Glutamatergic neuron (in vitro differentiated cells): Measurements from ENCODE around the gene PLCL2. TPM values are rescaled to one million over a fixed set of nuclear protein-coding genes. Genes with fewer than 3 reads are reported as not detected.
A peak's percentile ranks its signal among the peaks of the same experiment; 100 is the strongest.

Experiments used
- DNase-seq: peaks from one replicate; pipeline ENCODE4 v3.0.0; 2022
- H3K27ac Mint-ChIP-seq: one replicate; pipeline ENCODE4 v1.8.0; 2020; ENCODE audit warnings: mild to moderate bottlenecking, mixed read lengths, inconsistent platforms; ENCODE audit not compliant: unreplicated experiment
- H3K27me3 Mint-ChIP-seq: one replicate; pipeline ENCODE4 v1.8.0; 2020; ENCODE audit warnings: mild to moderate bottlenecking, moderate library complexity, mixed read lengths, inconsistent platforms; ENCODE audit not compliant: unreplicated experiment
- H3K36me3 Mint-ChIP-seq: one replicate; pipeline ENCODE4 v1.8.0; 2020; ENCODE audit warnings: mild to moderate bottlenecking, mixed read lengths, inconsistent platforms; ENCODE audit not compliant: unreplicated experiment
- H3K4me1 Mint-ChIP-seq: one replicate; pipeline ENCODE4 v1.8.0; 2020; ENCODE audit warnings: mild to moderate bottlenecking, low read depth, mixed read lengths, inconsistent platforms; ENCODE audit not compliant: unreplicated experiment
- H3K4me3 Mint-ChIP-seq: one replicate; pipeline ENCODE4 v1.8.0; 2020; ENCODE audit warnings: mild to moderate bottlenecking, mixed read lengths, inconsistent platforms; ENCODE audit not compliant: unreplicated experiment
- H3K9me3 Mint-ChIP-seq: one replicate; pipeline ENCODE4 v1.8.0; 2020; ENCODE audit warnings: mild to moderate bottlenecking, moderate library complexity, mixed read lengths, inconsistent platforms; ENCODE audit not compliant: unreplicated experiment
- CTCF ChIP-seq: fragments of 200-600 bp; sonication (generic); IDR thresholded peaks from one replicate; pipeline ENCODE4 v1.5.0; 2021; ENCODE audit not compliant: partially characterized antibody, unreplicated experiment
- total RNA-seq: library from RNA; stranded (reverse); fragmentation: NEBNext Ultra II Directional; extraction: Animal tissue kit (Norgen Biotek cat#: 25700); gene quantifications from one replicate; pipeline ENCODE4 v1.2.1, GENCODE V29; 2021; ENCODE audit not compliant: unreplicated experiment

The PLCL2 gene
- total RNA-seq, 1 donor from 2014 or later: 71.1 TPM

- H3K4me1 Mint-ChIP-seq: peaks cover 48% of the 10 kb centered on the region
- peaks cover 6% of the 10 kb centered on the region for H3K27me3 Mint-ChIP-seq
- H3K27ac Mint-ChIP-seq: peak overlapping the region; percentile 86
- peak overlapping the region; percentile 15 for H3K4me3 Mint-ChIP-seq
- TF ChIP-seq CTCF: no peak
- no peaks in the 10 kb centered on the region for H3K36me3 Mint-ChIP-seq
- DNase-seq: peak; percentile 67
- H3K9me3 Mint-ChIP-seq: peaks cover 11% of the 10 kb centered on the region
Measured at GRCh38 chr3:16839271-16840100, 45.3 kb upstream of the PLCL2 start.

- no peaks in the 10 kb centered on the region for H3K36me3 Mint-ChIP-seq
- DNase-seq: no peak
- H3K27ac Mint-ChIP-seq: peak overlapping the region; percentile 86
- no peak for TF ChIP-seq CTCF
- peaks cover 12% of the 10 kb centered on the region for H3K9me3 Mint-ChIP-seq
- no peak overlapping the region for H3K4me3 Mint-ChIP-seq
- peaks cover 6% of the 10 kb centered on the region for H3K27me3 Mint-ChIP-seq
- H3K4me1 Mint-ChIP-seq: peaks cover 50% of the 10 kb centered on the region
Measured at GRCh38 chr3:16840101-16840424, 44.7 kb upstream of the PLCL2 start.

- DNase-seq: no peak
- H3K27ac Mint-ChIP-seq: peak overlapping the region; percentile 97
- peaks cover 53% of the 10 kb centered on the region for H3K4me1 Mint-ChIP-seq
- peaks cover 6% of the 10 kb centered on the region for H3K27me3 Mint-ChIP-seq
- H3K4me3 Mint-ChIP-seq: peak overlapping the region; percentile 21
- H3K9me3 Mint-ChIP-seq: peaks cover 12% of the 10 kb centered on the region
- TF ChIP-seq CTCF: no peak
- H3K36me3 Mint-ChIP-seq: no peaks in the 10 kb centered on the region
Measured at GRCh38 chr3:16841041-16841753, 43.6 kb upstream of the PLCL2 start.

GRCh38 chr3:16841904-16842271 is 42.9 kb upstream of the PLCL2 start:
- peak; percentile 33 for DNase-seq
- Mint-ChIP-seq H3K27ac (peak overlapping the region; percentile 97), H3K9me3 (peaks cover 12% of the 10 kb centered on the region), H3K36me3 (no peaks in the 10 kb centered on the region), H3K4me3 (peak overlapping the region; percentile 5), H3K27me3 (peaks cover 6% of the 10 kb centered on the region), H3K4me1 (peaks cover 57% of the 10 kb centered on the region)
- TF ChIP-seq CTCF: no peak
